Measurements from ENCODE around the gene ANKRD13B. TPM values are rescaled to one million over a fixed set of nuclear protein-coding genes. Genes with fewer than 3 reads are reported as not detected.
A peak's percentile ranks its signal among the peaks of the same experiment; 100 is the strongest.
"Not testable (repeated sequence)": the region's sequence is repeated elsewhere in the genome, so short reads cannot be mapped to it uniquely, and the experiment has no call there.

Gene ANKRD13B
- 10 to 100 TPM; 11.3 to 13.6 TPM for total RNA-seq

GRCh38 chr17:29592850-29593551, at the start of gene ANKRD13B:
ANKRD13B (plus strand) TSS chr17:29593132; CDS start chr17:29593622, 490 bp downstream.
- H3K27ac Mint-ChIP-seq, result no peak within 1 kb of the TSS
- DNase-seq, result peak; percentile 50
- no peaks in the 10 kb centered on the region for H3K9me3 Mint-ChIP-seq

GRCh38 chr17:29544066-29544465, 48.9 kb upstream of the ANKRD13B start:
- peaks cover 33% of the 10 kb centered on the region for H3K36me3 Mint-ChIP-seq (ENCODE audit: low read depth)
- peaks cover 16% of the 10 kb centered on the region for H3K4me1 Mint-ChIP-seq
- H3K27me3 Mint-ChIP-seq, result no peaks in the 10 kb centered on the region
- POLR2A ChIA-PET, result no interaction called here
- no peak for DNase-seq
- no peak overlapping the region for H3K4me3 Mint-ChIP-seq
- no peak overlapping the region for H3K27ac Mint-ChIP-seq
- CTCF ChIA-PET, result interaction anchor here (0.9 kb wide), 1 partner anchor 174 kb away, joined by 3 read pairs; no protein-coding TSS in a partner anchor
- H3K9me3 Mint-ChIP-seq, result no peaks in the 10 kb centered on the region

More at GRCh38 chr17:29592850-29593551, at the start of gene ANKRD13B:
- Mint-ChIP-seq H3K36me3 (ENCODE audit: low read depth) (no peaks in the 10 kb centered on the region), H3K27me3 (no peaks in the 10 kb centered on the region), H3K4me3 (peak within 1 kb of the TSS; percentile 70), H3K4me1 (peaks cover 44% of the 10 kb centered on the region)
- ChIA-PET CTCF (interaction anchor here (0.7 to 4.8 kb wide), 12 partner anchors 12 to 223 kb away, joined by 3 to 75 read pairs (median 6); no protein-coding TSS in a partner anchor), POLR2A (interaction anchor here (0.9 to 4.5 kb wide), 6 partner anchors 13 to 338 kb away, joined by 3 to 89 read pairs (median 9); partner anchors contain the start of genes ABHD15 and TP53I13)

GRCh38 chr17:29546085-29546484, 46.8 kb upstream of the ANKRD13B start:
- Mint-ChIP-seq H3K27me3 (no peaks in the 10 kb centered on the region), H3K4me3 (no peak overlapping the region), H3K9me3 (no peaks in the 10 kb centered on the region), H3K36me3 (ENCODE audit: low read depth) (peaks cover 32% of the 10 kb centered on the region), H3K4me1 (peaks cover 24% of the 10 kb centered on the region), H3K27ac (no peak overlapping the region)
- ChIA-PET CTCF (interaction anchor here (1.4 kb wide), 1 partner anchor 9 kb away, joined by 9 read pairs; no protein-coding TSS in a partner anchor), POLR2A (no interaction called here)
- no peak for DNase-seq

DNA sequence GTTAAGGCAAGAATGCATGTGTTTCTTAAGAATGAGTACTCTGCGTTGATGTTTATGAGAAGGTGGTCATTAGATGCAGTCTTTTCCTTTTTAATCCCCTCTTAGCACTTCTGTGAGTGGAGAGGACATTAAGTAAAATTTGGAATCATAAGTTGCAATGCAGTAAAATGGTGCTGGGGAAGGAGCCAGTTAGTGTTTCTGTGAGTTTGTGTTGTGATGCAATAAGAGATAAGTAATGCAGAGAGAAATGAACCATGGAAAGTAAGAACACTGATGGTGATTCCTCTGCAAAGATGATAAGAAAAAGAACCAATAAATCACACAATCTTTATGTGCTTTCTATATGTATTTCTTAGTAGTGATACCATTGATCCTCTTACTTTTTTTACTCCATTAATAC, 46.1 kb upstream of the ANKRD13B start:
- POLR2A ChIA-PET, result no interaction called here
- Mint-ChIP-seq H3K36me3 (ENCODE audit: low read depth) (peaks cover 32% of the 10 kb centered on the region), H3K4me1 (peaks cover 24% of the 10 kb centered on the region), H3K27ac (no peak overlapping the region), H3K9me3 (no peaks in the 10 kb centered on the region), H3K27me3 (no peaks in the 10 kb centered on the region), H3K4me3 (no peak overlapping the region)
- DNase-seq, result no peak
- CTCF ChIA-PET, result interaction anchor here (0.6 kb wide), 1 partner anchor 38 kb away, joined by 3 read pairs; no protein-coding TSS in a partner anchor

GRCh38 chr17:29549177-29549923, 43.6 kb upstream of the ANKRD13B start:
- no peaks in the 10 kb centered on the region for H3K9me3 Mint-ChIP-seq
- H3K36me3 Mint-ChIP-seq (ENCODE audit: low read depth), result peaks cover 11% of the 10 kb centered on the region
- H3K27ac Mint-ChIP-seq, result no peak overlapping the region
- peaks cover 24% of the 10 kb centered on the region for H3K4me1 Mint-ChIP-seq
- ChIA-PET POLR2A (interaction anchor here (1.2 kb wide), 1 partner anchor 17 kb away, joined by 7 read pairs; the partner anchor contains the start of gene ABHD15), CTCF (interaction anchor here (0.8 to 1.5 kb wide), 3 partner anchors 17 to 179 kb away, joined by 4 to 7 read pairs (median 4); no protein-coding TSS in a partner anchor)
- no peak for DNase-seq
- no peaks in the 10 kb centered on the region for H3K27me3 Mint-ChIP-seq
- H3K4me3 Mint-ChIP-seq, result no peak overlapping the region

DNA sequence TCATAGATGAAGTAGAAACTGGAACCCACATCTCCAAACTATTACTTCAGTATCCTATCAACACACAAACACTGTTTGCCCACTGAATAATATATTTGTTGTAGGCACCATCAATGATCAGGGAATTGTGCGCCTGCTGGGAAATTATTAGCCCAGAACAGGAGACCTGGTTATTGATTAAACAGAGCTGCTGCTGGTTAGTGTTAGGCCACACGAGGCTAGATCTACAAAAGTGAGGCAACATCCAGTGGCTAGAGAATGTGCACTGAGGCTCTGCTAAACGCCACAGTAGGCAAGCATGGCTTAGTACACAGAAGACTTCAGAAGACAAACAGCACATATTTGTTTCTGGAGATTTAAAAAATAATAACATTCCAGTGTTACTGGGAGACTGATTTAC, 37.1 kb upstream of the ANKRD13B start:
- Mint-ChIP-seq H3K36me3 (ENCODE audit: low read depth) (peaks cover 8% of the 10 kb centered on the region), H3K27ac (no peak overlapping the region), H3K4me3 (no peak overlapping the region), H3K4me1 (peaks cover 29% of the 10 kb centered on the region), H3K27me3 (no peaks in the 10 kb centered on the region), H3K9me3 (no peaks in the 10 kb centered on the region)
- CTCF ChIA-PET, result interaction anchor here (1.7 to 3.6 kb wide), 2 partner anchors 19 to 186 kb away, joined by 7 to 9 read pairs; no protein-coding TSS in a partner anchor
- DNase-seq, result no peak
- POLR2A ChIA-PET, result interaction anchor here (3.9 kb wide), 1 partner anchor 11 kb away, joined by 24 read pairs; the partner anchor contains the start of gene ABHD15

DNA sequence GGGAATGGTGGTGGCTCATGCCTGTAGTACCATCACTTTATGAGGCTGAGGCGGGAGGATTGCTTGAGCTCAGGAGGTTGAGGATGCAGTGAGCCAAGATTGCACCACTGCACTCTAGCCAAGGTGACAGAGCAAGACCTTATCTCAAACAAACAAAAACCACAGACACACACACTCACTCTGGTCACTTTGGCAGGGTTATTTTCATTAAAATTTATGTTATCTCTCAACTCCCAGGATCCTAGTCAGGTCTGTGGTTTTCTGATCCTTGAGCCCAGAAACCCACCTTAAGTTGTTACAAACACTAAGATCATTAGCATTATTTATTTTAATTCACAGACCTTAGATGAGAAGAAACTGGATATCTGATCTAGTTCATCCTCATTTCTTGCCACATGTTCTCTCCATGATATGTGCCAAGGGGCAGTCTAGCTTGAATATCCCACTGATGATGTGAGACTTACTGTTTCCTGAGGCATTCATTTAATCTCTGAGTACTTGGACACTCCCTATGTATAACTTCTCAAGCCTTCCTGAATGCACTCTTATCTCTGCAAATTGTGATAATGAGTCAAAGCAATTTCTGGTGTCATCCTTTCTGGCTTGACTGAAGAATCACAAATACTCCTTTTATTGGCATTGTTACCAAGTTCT, 35.7 kb upstream of the ANKRD13B start:
- no peak overlapping the region for H3K4me3 Mint-ChIP-seq
- no peak overlapping the region for H3K27ac Mint-ChIP-seq
- H3K9me3 Mint-ChIP-seq, result no peaks in the 10 kb centered on the region
- no peaks in the 10 kb centered on the region for H3K27me3 Mint-ChIP-seq
- CTCF ChIA-PET, result interaction anchor here (1.2 to 3.6 kb wide), 5 partner anchors 8 to 187 kb away, joined by 3 to 9 read pairs (median 7); no protein-coding TSS in a partner anchor
- POLR2A ChIA-PET, result interaction anchor here (3.9 kb wide), 1 partner anchor 9 kb away, joined by 24 read pairs; the partner anchor contains the start of gene ABHD15
- peaks cover 37% of the 10 kb centered on the region for H3K4me1 Mint-ChIP-seq
- H3K36me3 Mint-ChIP-seq (ENCODE audit: low read depth), result peaks cover 15% of the 10 kb centered on the region
- no peak for DNase-seq

DNA sequence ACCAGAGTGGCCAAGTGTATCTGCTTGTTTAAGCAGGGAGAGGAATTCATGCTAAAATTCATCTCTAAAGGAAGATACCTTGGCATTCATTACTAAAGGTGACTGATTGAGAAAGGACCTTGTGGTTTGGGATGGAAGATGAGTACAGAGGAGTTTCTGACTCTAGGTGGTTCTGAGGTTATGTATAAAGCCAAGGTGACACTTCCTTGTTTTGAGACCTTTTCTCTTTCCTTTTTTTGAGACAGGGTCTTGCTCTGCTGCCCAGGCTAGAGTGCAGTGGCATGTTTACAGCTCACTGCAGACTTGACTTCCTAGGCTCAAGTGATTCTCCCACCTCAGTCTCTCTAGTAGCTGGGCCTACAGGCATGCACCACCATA, 35.2 kb upstream of the ANKRD13B start:
- peak overlapping the region; percentile 46 for H3K27ac Mint-ChIP-seq
- H3K36me3 Mint-ChIP-seq (ENCODE audit: low read depth), result peaks cover 21% of the 10 kb centered on the region
- ChIA-PET CTCF (interaction anchor here (1.7 to 3.6 kb wide), 2 partner anchors 23 to 188 kb away, joined by 3 to 9 read pairs; no protein-coding TSS in a partner anchor), POLR2A (interaction anchor here (3.9 kb wide), 1 partner anchor 9 kb away, joined by 24 read pairs; the partner anchor contains the start of gene ABHD15)
- no peaks in the 10 kb centered on the region for H3K27me3 Mint-ChIP-seq
- peaks cover 42% of the 10 kb centered on the region for H3K4me1 Mint-ChIP-seq
- H3K9me3 Mint-ChIP-seq, result no peaks in the 10 kb centered on the region
- no peak overlapping the region for H3K4me3 Mint-ChIP-seq
- no peak for DNase-seq

DNA sequence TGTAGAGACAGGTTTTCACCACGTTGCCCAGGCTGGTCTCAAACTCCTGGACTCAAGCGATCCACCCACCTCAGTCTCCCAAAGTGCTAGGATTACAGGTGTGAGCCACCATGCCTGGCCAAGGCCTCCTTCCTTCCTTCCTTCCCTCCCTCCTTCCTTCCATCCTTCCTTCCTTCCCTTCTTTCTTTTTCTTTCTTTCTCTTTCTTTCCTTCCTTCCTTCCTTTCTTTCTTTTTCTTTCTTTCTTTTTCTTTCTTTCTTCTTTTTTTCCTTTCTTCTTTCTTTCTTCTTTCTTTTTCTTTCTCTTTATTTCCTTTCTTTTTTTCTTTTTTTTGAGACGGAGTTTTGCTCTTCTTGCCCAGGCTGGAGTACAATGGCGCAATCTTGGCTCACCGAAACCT, 34.8 kb upstream of the ANKRD13B start:
- H3K36me3 Mint-ChIP-seq (ENCODE audit: low read depth), result peaks cover 24% of the 10 kb centered on the region
- DNase-seq, POLR2A ChIA-PET, H3K4me3 Mint-ChIP-seq, H3K9me3 Mint-ChIP-seq, H3K27me3 Mint-ChIP-seq: not testable (repeated sequence)
- H3K27ac Mint-ChIP-seq, result peak overlapping the region; percentile 46
- CTCF ChIA-PET, result interaction anchor here (1.7 to 3.6 kb wide), 2 partner anchors 24 to 188 kb away, joined by 3 to 9 read pairs; no protein-coding TSS in a partner anchor
- H3K4me1 Mint-ChIP-seq, result peaks cover 44% of the 10 kb centered on the region

DNA sequence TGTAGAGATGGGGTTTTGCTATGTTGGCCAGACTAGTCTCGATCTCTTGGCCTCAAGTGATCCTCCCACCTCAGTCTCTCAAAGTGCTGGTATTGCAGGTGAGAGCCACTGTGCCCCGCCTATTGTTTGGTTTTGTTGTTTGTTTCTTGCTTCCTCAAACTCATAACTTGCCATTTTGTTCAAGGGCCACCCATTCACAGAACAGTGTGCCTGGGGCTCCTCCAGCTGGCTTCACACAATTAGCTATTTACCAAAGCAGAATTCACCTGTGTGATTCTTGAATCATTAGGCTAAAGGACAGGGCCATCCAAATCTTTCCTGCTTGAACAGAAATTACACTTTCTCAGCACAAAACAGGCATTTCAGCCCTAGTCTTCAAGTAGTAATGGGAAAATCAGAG, 33.3 kb upstream of the ANKRD13B start:
- ChIA-PET POLR2A (interaction anchor here (0.7 kb wide), 1 partner anchor 58 kb away, joined by 3 read pairs; no protein-coding TSS in a partner anchor), CTCF (interaction anchor here (1.6 kb wide), 1 partner anchor 190 kb away, joined by 5 read pairs; no protein-coding TSS in a partner anchor)
- Mint-ChIP-seq H3K27ac (no peak overlapping the region), H3K4me3 (no peak overlapping the region), H3K9me3 (no peaks in the 10 kb centered on the region), H3K4me1 (peaks cover 54% of the 10 kb centered on the region), H3K27me3 (no peaks in the 10 kb centered on the region), H3K36me3 (ENCODE audit: low read depth) (peaks cover 31% of the 10 kb centered on the region)
- no peak for DNase-seq

GRCh38 chr17:29560316-29560715, 32.6 kb upstream of the ANKRD13B start:
- peaks cover 58% of the 10 kb centered on the region for H3K4me1 Mint-ChIP-seq
- no peak overlapping the region for H3K4me3 Mint-ChIP-seq
- H3K27ac Mint-ChIP-seq, result no peak overlapping the region
- CTCF ChIA-PET, result interaction anchor here (1.4 to 1.6 kb wide), 2 partner anchors 190 kb away, joined by 5 to 6 read pairs; no protein-coding TSS in a partner anchor
- POLR2A ChIA-PET, result interaction anchor here (0.7 kb wide), 1 partner anchor 57 kb away, joined by 3 read pairs; no protein-coding TSS in a partner anchor
- H3K27me3 Mint-ChIP-seq, result no peaks in the 10 kb centered on the region
- no peaks in the 10 kb centered on the region for H3K9me3 Mint-ChIP-seq
- H3K36me3 Mint-ChIP-seq (ENCODE audit: low read depth), result peaks cover 31% of the 10 kb centered on the region
- no peak for DNase-seq

All from activated CD4-positive, alpha-beta memory T cell treated with anti-CD3 and anti-CD28 coated beads, Interleukin-2, amount 10 ng/mL, durations not matched to agents 7 days and 5 days (primary cell).